BLaER1 treated with 17β-estradiol and CSF1 and Interleukin-3, amounts not matched to agents 10 nM and 100 nM (cell line): ENCODE data around the gene NKRF.
A peak's percentile ranks its signal among the peaks of the same experiment; 100 is the strongest.

Experiments
- H3K27ac ChIP-seq, 11 experiments: shearing (Covaris generic); formaldehyde crosslinking; 2 replicates each; pipeline ENCODE4 v1.8.1; 2022
- H3K27me3 ChIP-seq, 11 experiments: shearing (Covaris generic); formaldehyde crosslinking; 2 replicates each; pipeline ENCODE4 v1.8.1; 2022
- H3K36me3 ChIP-seq, 11 experiments: shearing (Covaris generic); formaldehyde crosslinking; 2 replicates each; pipeline ENCODE4 v1.8.1; 2022
- H3K4me1 ChIP-seq, 10 experiments: shearing (Covaris generic); formaldehyde crosslinking; 2 replicates each; pipeline ENCODE4 v1.8.1; 2022
- H3K4me2 ChIP-seq, 11 experiments: shearing (Covaris generic); formaldehyde crosslinking; 2 replicates each; pipeline ENCODE4 v1.8.1; 2022
- H3K4me3 ChIP-seq, 10 experiments: shearing (Covaris generic); formaldehyde crosslinking; 2 replicates each; pipeline ENCODE4 v1.8.1; 2022
- H3K9ac ChIP-seq, 11 experiments: shearing (Covaris generic); formaldehyde crosslinking; 2 replicates each; pipeline ENCODE4 v1.8.1; 2022
- H3K9me3 ChIP-seq, 11 experiments: shearing (Covaris generic); formaldehyde crosslinking; replicated peaks in 1 of 11; 2 replicates each; pipeline ENCODE4 v1.8.1; 2022
- H4K20me1 ChIP-seq, 11 experiments: shearing (Covaris generic); formaldehyde crosslinking; 2 replicates each; pipeline ENCODE4 v1.8.1; 2022
- Cebpa-rat ChIP-seq, 11 experiments: shearing (Covaris generic); IDR thresholded peaks; 2 replicates each; pipeline ENCODE4 v1.8.1; 2022

Gene NKRF

GRCh38 chrX:119573222-119573621 lies 33.0 kb downstream of the NKRF start:
- H3K4me3 ChIP-seq, result peak overlapping the region; percentile 61 to 79 (median 71)
- H3K9ac ChIP-seq, result peak overlapping the region; percentile 82 to 94 (median 88); a peak in 18 of 22 replicates
- TF ChIP-seq Cebpa-rat (IDR thresholded peaks at IDR 0.05), result no peak

GRCh38 chrX:119570351-119570835 lies 35.8 kb downstream of the NKRF start:
- Histone ChIP-seq H3K4me2 (no peak overlapping the region), H3K9ac (no peak overlapping the region), H3K9me3 (peaks cover 0 to 13% (median 7%) of the 10 kb centered on the region in 11 experiments; a peak in 9 of 22 replicates), H3K27ac (no peak overlapping the region), H3K27me3 (no peaks in the 10 kb centered on the region), H3K36me3 (no peaks in the 10 kb centered on the region), H4K20me1 (peaks cover 0 to 8% (median 4%) of the 10 kb centered on the region in 11 experiments; a peak in 16 of 22 replicates), H3K4me3 (no peak overlapping the region), H3K4me1 (peaks cover 6 to 10% (median 9%) of the 10 kb centered on the region in 10 experiments; a peak in 19 of 20 replicates)
- no peak for TF ChIP-seq Cebpa-rat (IDR thresholded peaks at IDR 0.05)

More at GRCh38 chrX:119573222-119573621, 33.0 kb downstream of the NKRF start:
- Histone ChIP-seq H3K27me3 (no peaks in the 10 kb centered on the region), H3K4me2 (peak overlapping the region; percentile 54 to 78 (median 72)), H4K20me1 (peaks cover 0 to 28% (median 10%) of the 10 kb centered on the region in 11 experiments; a peak in 17 of 22 replicates), H3K36me3 (peaks cover 0 to 15% (median 4%) of the 10 kb centered on the region in 11 experiments; a peak in 8 of 22 replicates), H3K4me1 (peaks cover 11 to 25% (median 18%) of the 10 kb centered on the region in 10 experiments), H3K9me3 (peaks cover 0 to 13% (median 7%) of the 10 kb centered on the region in 11 experiments; a peak in 9 of 22 replicates), H3K27ac (peak overlapping the region in 4 of 11 experiments; percentile 5 to 88 (median 57); a peak in 1 of 22 replicates)

GRCh38 chrX:119565107-119565663 lies 41.0 kb downstream of the NKRF start, which contains the start of gene STEEP1:
Gene STEEP1 (minus strand): TSS chrX:119565409. CDS start chrX:119565355, 54 bp downstream.
- no peak for TF ChIP-seq Cebpa-rat (IDR thresholded peaks at IDR 0.05)
- no peaks in the 10 kb centered on the region for H3K27me3 ChIP-seq
- H3K36me3 ChIP-seq, result peaks cover 0 to 16% (median 1%) of the 10 kb centered on the region in 11 experiments; a peak in 11 of 22 replicates
- peak within 1 kb of the TSS; percentile 76 to 85 (median 81) for H3K9ac ChIP-seq
- H3K4me2 ChIP-seq, result peak within 1 kb of the TSS; percentile 68 to 83 (median 74)
- no peaks in the 10 kb centered on the region for H3K9me3 ChIP-seq
- peak within 1 kb of the TSS; percentile 55 to 75 (median 65); a peak in 21 of 22 replicates for H3K27ac ChIP-seq
- H3K4me3 ChIP-seq, result peak within 1 kb of the TSS; percentile 62 to 80 (median 72)
- peaks cover 0 to 13% (median 7%) of the 10 kb centered on the region in 10 experiments; a peak in 7 of 20 replicates for H3K4me1 ChIP-seq
- H4K20me1 ChIP-seq, result peaks cover 0 to 11% (median 0%) of the 10 kb centered on the region in 11 experiments; a peak in 4 of 22 replicates

GRCh38 chrX:119552508-119552907 lies 53.7 kb downstream of the NKRF start:
- H4K20me1 ChIP-seq, result peaks cover 0 to 4% (median 0%) of the 10 kb centered on the region in 11 experiments; a peak in 5 of 22 replicates
- H3K27me3 ChIP-seq, result no peaks in the 10 kb centered on the region
- no peak overlapping the region for H3K27ac ChIP-seq
- no peaks in the 10 kb centered on the region for H3K9me3 ChIP-seq
- no peak overlapping the region for H3K9ac ChIP-seq
- peaks cover under 1 to 41% (median 27%) of the 10 kb centered on the region in 11 experiments; a peak in 16 of 22 replicates for H3K36me3 ChIP-seq
- TF ChIP-seq Cebpa-rat (IDR thresholded peaks at IDR 0.05), result no peak
- H3K4me2 ChIP-seq, result no peak overlapping the region
- H3K4me3 ChIP-seq, result no peak overlapping the region
- H3K4me1 ChIP-seq, result no peaks in the 10 kb centered on the region; a peak in 1 of 20 replicates

- no peaks in the 10 kb centered on the region for H3K9me3 ChIP-seq
- H3K9ac ChIP-seq, result no peak overlapping the region
Measured at GRCh38 chrX:119549327-119550016, 56.8 kb downstream of the NKRF start.

GRCh38 chrX:119541188-119541587 lies 65.0 kb downstream of the NKRF start:
- H3K9me3 ChIP-seq, result no peaks in the 10 kb centered on the region
- peaks cover 0 to 15% (median 0%) of the 10 kb centered on the region in 10 experiments; a peak in 5 of 20 replicates for H3K4me1 ChIP-seq
- no peaks in the 10 kb centered on the region for H4K20me1 ChIP-seq
- H3K27me3 ChIP-seq, result no peaks in the 10 kb centered on the region
- TF ChIP-seq Cebpa-rat (IDR thresholded peaks at IDR 0.05), result no peak
- peaks cover 7 to 55% (median 18%) of the 10 kb centered on the region in 11 experiments; a peak in 18 of 22 replicates for H3K36me3 ChIP-seq
- no peak overlapping the region for H3K4me3 ChIP-seq
- no peak overlapping the region for H3K9ac ChIP-seq
- H3K27ac ChIP-seq, result no peak overlapping the region
- H3K4me2 ChIP-seq, result peak overlapping the region in 3 of 11 experiments; percentile 5 to 40 (median 27); a peak in 2 of 22 replicates

More at GRCh38 chrX:119549327-119550016, 56.8 kb downstream of the NKRF start:
- peaks cover 0 to 24% (median 17%) of the 10 kb centered on the region in 11 experiments; a peak in 9 of 22 replicates for H3K36me3 ChIP-seq
- no peak overlapping the region for H3K27ac ChIP-seq
- no peaks in the 10 kb centered on the region; a peak in 1 of 20 replicates for H3K4me1 ChIP-seq
- peaks cover 0 to 4% (median 0%) of the 10 kb centered on the region in 11 experiments; a peak in 4 of 22 replicates for H4K20me1 ChIP-seq
- TF ChIP-seq Cebpa-rat (IDR thresholded peaks at IDR 0.05), result no peak
- no peaks in the 10 kb centered on the region for H3K27me3 ChIP-seq
- H3K4me2 ChIP-seq, result no peak overlapping the region
- H3K4me3 ChIP-seq, result no peak overlapping the region

GRCh38 chrX:119539872-119540271 lies 66.4 kb downstream of the NKRF start:
- H3K4me3 ChIP-seq, result no peak overlapping the region
- peaks cover 7 to 61% (median 21%) of the 10 kb centered on the region in 11 experiments; a peak in 18 of 22 replicates for H3K36me3 ChIP-seq

More at GRCh38 chrX:119539872-119540271, 66.4 kb downstream of the NKRF start:
- no peak overlapping the region for H3K9ac ChIP-seq
- no peaks in the 10 kb centered on the region for H3K27me3 ChIP-seq
- no peak overlapping the region for H3K27ac ChIP-seq
- no peak for TF ChIP-seq Cebpa-rat (IDR thresholded peaks at IDR 0.05)
- no peak overlapping the region for H3K4me2 ChIP-seq
- no peaks in the 10 kb centered on the region for H3K9me3 ChIP-seq
- H3K4me1 ChIP-seq, result peaks cover 0 to 15% (median 0%) of the 10 kb centered on the region in 10 experiments; a peak in 5 of 20 replicates
- H4K20me1 ChIP-seq, result no peaks in the 10 kb centered on the region
